Kasumi-1 (cell line): Measurements from ENCODE around the gene KDR.

Source experiments
- DNase-seq, 2 experiments: peaks; one replicate each; lab custom pipeline; 2025; lab: John Stamatoyannopoulos, UW

Gene KDR

DNA sequence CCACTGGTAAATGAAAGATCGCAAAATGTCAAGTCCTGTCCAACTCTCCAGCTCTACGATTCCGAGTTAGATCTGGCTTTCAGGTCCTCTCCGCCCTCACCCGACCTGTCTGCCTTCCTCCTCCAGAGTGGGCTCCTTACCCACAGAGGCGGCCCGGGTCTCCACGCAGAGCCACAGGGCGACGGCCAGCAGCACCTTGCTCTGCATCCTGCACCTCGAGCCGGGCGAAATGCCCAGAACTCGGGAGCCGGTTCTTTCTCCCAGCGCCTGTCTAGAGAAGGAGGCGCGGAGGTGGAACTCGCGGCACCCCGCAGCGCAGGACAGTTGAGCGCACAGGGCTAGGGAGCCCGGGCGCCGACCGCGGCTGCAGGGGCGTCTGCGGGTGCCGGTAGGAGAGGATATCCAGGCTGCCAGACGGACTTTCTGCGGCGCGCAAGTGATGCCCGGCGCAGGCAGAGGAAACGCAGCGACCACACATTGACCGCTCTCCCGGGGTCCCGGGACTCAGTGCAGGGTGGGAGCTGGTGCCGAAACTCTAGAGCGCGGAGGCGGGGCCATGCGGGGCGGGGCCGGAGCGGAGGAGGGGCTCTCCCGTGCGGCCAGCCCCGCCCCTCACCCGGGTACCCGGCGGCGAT is at the start of gene KDR:
Gene KDR, minus strand, starts transcription at position 509 of the 635 bp plus-strand sequence. Its CDS starts 302 bp downstream, at position 207.
- no peak for DNase-seq

DNA sequence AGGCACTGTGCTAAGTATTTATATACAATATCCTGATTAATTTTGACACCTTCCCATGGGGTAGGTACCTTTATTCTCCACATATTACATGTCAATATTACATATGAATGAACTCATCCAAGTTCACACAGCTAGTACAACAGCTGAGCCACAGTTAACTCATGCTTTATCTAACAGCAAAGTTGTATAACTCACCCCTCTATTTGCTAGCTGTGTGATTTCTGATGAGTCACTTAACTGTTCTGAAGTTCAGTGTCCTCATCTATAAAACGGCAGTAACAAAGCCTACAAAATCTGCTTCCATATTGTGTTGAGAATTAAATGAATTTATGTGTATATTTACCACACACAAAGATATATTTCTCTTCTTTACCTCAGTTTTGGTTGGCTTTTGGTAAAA is 48.2 kb upstream of the KDR start:
- no peak for DNase-seq

DNA sequence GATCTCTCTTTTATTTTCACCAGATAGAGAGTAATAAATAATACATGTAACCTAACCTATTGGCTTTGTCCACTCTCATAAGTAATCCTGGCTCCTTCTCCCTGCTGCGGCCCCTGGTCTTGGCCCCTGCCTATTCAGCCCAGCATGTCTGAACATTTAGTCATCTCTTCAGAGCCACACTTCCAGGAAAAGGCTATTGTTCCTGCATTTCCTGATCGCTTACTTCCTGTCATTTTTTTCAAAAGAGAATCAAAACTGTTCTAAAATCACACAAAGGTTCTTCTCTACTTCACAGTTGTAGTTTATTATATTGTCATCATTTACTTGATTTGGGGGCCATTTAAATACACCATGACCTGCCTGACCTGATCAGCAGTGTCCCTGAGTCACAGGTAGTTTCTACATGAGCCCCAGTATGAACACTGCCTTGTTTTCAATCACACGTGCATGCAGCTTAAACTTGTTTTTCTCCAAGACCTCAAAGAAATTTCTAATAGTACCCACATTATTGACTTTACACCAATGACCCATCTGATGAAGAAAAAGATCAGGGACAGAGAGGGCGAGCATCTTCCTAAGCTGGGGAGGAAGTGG is 47.4 kb upstream of the KDR start:
- DNase-seq: no peak

DNA sequence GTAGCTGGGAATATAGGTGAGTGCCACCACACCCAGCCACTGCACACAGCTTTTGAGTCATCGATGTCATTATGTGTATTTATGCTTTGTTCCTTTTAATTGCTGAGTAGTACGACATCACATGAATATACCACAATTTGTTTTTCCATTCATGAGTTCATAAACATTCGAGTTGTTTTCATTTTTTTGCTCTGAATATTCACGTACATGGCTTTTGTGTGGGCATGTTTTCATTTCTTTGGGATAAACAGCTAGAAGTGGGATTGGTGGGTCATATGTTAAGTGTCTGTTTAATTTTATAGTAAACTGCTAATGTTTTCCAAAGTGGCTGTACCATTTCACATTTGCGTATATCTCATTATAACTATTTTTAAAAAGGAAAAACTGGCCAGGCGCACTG is 45.1 kb upstream of the KDR start:
- no peak for DNase-seq

DNA sequence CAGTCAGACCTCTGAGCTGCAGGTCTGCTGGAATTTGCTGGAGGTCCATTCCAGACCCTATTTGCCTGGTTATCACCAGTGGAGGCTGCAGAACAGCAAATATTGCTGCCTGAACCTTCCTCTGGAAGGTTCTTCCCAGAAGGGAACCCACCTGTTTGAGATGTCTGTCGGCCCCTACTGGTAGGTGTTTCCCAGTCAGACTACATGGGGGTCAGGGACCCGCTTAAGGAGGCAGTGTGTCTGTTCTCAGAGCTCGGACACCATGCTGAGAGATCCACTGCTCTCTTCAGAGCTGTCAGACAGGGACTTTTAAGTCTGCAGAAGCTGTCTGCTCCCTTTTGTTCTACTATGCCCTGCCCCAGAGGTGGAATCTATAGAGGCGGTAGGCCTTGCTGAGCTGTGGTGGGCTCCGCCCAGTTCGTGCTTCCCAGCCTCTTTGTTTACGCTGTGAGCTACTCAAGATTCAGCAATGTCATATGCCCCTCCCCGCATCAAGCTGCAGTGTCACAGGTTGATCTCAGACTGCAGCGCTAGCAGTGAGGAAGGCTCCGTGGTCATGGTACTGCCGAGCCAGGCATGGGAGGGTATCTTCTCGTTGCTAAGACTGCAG is 44.1 kb upstream of the KDR start:
- DNase-seq: no peak

DNA sequence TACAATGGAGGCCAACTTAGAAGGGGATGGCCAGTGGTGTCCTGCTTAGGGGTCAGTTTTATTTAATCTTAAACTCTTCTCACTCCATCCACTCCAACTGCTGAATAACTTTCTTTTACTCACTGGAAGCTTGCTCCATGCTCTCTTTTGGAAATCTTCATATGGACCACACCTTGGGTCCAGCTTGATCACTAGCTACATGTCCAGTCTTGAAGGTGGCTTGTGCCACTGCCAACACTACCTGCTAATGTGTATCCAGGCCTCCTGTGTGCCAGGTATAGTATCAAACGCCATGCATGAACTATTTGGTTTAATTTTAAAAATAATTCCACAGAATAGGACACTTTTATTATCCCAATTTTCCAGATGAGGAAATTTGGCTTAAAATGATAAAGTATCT is 37.0 kb upstream of the KDR start:
- no peak for DNase-seq

DNA sequence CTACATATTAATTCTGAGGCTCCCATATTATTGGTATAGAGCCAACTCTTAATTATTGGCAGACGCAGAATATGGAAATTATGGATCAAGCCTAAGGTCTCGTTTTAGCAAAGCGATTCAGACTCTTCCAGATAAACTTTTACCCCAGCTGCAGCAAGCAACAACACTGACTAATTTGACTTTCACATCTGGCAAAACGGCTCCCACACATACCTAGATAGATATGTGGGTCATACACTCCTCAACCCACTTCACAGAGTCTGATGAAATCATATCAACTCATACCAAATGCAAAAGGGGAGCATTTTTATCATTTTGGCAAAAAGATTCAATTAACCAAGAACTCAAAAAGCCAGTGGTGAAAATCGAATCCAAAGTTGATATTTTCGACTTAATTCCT is 36.3 kb upstream of the KDR start:
- no peak for DNase-seq

DNA sequence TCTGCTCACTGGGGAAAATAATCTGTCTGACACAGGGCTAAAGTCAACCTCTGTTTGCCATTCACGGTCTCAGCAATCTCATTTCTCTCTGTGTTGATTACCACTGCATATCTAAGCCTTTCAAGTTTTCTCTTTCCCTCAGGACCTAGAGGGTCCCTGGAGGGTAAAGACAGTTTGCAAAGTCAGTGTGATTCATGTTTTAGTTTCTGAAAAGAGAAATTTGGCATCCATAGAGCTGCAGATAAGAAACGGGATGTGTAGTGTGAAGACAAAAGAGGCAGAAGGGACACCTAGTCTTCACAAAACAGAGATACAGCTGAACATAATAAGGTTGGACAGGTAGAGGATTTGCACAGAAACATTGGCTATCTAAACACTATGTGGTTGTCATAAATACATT is 34.5 kb upstream of the KDR start:
- DNase-seq: no peak

DNA sequence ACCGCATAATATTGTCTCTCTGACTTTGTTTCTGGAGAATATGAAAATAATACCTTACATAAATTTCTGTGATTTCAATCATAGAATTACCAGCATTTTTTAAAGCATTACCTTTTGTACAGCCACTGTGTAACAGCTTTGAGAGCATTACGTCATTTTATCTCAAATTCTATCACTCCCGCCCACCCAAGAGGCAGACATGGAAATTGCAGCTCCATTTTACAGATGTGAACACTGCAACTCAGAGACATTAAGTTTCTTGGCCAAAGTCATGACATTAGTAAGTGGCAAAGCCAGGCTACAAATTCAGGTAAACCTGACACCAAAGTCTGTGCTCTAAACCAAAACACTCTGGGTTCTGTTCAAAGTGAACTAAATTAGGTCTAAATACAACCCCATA is 33.6 kb upstream of the KDR start:
- no peak for DNase-seq

DNA sequence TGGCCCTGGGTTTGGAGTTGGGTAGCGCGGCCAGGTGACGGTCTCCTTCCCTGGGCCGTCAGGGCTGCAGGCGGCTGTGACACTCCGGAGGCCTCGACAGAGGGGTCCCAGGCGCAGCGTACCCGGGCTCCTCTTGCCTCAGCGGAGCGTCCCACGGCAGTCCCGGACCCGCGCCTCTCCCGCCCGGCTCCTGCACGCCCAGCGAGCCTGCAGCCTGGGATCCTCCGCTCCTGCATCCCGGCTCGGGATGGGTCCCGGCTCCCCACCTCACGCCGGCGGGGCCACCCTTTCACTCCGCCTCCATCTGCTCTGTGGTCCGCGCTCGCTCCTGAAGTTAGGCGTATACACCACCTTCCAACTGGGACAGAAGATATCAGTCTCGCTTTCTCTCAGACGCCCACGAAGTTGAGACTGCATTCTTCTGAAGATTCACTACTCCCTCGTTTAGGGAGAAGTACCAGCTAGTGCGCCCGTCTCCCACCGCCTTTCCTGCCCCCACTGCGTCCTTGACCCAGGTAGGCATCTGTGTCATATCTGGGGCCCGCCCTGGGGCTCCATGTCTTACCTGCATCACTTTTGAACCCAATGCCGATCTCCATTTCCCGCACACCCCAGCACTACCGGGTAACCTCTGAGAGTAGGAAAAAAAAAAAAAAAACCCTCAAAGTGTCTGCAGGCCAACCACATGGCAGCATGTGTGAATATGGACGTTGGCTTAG is 32.3 kb upstream of the KDR start:
- no peak for DNase-seq

DNA sequence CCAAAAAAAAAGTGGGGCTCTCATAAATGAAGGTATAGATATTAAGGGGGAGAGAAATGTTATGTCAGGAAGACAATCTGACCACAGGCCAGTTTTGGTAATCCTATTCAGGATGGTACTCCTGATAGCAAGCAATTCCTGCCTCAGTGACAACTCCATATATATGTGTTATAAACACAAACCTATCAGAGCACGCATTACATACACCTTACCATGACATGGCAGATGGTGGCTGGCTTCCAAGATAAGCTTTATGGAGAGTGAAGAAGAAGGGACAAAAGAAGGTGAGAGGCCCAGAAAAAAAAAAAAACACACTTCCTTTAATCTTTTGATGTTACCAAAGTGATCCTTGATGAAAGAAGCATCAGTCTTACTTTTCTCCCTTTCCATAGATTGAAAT is 29.5 kb upstream of the KDR start:
- no peak for DNase-seq

DNA sequence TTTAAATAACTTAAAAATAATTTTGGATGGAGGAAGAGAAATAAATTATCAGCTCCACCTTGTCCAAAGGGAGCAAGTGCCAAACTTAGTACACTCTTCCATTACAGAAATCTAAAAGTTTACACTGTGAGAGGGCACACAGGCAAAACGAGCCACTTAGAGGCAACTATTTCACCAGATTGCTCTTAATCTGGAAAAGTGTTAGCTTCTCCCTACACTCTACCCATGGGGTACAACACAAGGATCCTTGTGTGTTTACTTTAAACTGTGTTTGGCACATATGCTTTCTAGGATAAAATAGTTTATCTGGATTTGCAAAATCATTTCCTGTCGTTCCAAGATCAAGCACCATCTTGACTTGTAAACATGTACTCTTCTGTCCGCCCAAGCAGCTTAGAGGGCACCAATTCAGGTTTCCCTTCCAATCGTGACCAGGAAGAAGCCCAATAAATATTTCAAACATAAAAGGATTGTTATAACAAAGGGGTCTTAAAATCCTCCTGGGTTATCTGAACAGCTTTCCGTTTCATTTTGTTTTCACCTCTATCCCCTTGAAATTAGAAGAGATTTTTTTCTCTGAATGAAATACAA is 29.0 kb upstream of the KDR start:
- DNase-seq: no peak

DNA sequence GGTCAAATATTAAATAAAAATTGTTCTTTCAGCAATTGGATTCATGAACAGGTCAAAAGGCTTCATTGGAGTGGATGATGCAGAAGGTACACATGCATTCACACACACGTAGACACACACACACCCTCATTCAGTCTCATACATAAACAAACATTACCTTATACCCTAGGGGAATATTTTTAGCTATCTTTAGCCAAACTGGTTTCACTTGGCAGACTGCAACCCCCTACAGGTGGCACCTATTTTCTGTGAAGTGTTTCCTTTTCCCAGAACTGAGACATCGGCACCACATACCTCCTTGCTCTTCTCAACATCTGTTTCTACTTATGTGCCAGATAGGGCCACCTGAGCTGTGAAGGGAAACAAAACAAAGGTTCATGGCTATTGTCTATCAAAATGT is 18.5 kb upstream of the KDR start:
- no peak for DNase-seq

DNA sequence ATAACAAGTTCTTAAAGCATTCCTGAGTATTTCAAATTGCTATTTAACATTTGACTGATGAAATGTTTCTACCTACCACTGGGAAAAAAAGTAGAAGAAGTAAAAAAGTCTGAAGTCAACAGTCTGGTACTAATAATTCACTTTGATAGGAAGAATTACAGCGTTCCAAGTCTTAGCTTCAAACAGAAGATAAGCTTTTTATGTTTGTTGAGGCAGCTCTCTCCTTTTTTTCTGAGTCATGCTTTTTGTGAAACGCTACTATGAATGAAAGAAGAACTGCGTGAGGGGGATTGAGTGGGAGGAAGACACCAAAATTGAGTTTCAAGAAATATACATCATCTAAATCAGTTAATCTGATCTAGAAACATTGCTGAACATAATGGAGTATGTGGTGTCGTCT is 13.0 kb upstream of the KDR start:
- DNase-seq: no peak

DNA sequence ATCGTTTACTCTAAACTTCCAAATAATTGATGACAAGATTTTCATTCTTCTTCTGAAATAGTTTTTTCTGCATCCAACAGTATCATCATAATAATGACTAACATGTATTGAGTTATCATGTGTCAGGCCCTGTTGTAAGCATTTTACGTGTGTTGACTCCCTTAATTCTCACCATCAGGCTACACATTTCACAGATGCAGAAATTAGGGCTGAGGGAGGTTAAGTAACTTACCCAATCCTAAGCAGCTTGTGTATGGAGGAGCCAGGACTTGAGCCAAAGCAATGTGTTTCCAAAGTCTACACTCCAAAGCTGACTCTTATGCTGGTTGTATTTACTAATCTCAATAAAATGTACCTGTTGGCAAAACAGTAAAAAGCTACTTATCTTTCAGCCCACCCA is 11.2 kb upstream of the KDR start:
- DNase-seq: no peak

DNA sequence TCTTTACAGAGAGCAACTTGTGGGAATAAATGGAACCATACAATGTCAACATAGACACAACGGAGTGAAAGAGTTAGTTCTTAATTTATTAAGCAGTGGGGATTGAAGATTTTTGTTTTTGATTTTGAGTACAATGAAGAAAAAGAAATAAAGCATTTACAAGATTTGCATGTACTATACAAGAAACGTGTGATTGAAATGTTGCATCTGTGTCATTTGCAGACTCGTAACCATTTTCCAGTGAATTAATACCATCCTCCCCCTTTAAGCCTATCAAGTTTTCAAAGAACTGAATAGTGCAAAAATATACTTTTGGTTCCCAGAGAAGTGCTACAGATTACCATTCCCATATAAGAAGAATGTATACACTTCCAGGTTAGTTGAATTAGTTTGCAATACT is 8.6 kb upstream of the KDR start:
- no peak for DNase-seq

DNA sequence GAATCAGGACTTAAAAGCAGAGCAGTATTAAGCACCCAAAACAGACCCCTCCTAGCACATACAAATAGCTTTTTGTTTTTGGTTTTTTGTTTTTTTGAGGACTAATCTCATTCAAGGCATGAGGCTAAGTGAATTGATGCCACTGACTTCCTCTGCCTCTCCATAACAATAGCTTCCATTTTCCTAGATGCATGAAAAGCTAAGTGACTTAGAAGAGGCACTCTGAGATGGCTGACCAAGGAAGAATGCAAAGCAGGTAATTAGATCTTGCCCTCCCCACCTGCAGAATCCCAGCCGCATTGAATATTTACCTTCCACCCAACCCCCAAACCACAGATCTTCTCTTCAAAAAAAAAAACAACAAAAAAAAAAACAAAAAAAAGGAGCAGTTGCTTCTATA is 7.4 kb upstream of the KDR start:
- no peak for DNase-seq

DNA sequence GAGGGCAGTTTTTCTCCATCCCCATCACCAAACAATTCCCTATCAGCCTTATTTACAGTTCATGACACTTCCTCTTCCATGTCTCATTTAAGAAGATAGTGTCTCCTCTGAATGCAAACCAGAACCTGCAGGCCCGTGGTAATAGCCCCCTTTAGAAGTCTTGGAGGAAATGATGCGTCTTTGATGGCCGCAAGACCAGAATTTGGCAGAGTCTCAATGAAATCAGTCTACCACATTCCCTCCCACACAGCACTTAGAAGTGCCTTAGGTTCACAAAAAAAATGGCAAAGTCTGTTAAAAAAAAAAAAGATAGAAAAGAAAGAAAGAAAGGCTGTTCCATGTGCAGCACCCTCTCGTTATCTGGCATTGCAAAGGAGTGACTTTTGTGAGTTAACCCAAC is 2.1 kb upstream of the KDR start:
- DNase-seq: peak; percentile 98 to 99

DNA sequence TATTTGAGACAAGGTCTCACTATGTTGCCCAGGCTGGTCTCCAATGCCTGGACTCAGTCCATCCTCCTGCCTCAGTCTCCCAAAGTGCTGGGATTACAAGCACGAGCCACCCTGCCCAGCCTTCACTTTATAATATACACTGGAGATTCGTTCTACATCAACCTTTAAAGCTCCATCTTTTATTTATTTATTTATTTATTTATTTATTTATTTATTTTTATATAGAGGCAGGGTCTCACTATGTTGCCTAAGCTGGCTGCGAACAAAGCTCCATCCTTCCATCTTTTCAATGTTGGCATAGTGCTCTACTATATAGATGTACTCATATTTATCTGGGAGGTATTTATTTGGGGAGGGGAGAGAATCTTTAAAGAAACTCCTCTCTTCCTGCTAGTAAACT is 1.7 kb upstream of the KDR start:
- no peak for DNase-seq

DNA sequence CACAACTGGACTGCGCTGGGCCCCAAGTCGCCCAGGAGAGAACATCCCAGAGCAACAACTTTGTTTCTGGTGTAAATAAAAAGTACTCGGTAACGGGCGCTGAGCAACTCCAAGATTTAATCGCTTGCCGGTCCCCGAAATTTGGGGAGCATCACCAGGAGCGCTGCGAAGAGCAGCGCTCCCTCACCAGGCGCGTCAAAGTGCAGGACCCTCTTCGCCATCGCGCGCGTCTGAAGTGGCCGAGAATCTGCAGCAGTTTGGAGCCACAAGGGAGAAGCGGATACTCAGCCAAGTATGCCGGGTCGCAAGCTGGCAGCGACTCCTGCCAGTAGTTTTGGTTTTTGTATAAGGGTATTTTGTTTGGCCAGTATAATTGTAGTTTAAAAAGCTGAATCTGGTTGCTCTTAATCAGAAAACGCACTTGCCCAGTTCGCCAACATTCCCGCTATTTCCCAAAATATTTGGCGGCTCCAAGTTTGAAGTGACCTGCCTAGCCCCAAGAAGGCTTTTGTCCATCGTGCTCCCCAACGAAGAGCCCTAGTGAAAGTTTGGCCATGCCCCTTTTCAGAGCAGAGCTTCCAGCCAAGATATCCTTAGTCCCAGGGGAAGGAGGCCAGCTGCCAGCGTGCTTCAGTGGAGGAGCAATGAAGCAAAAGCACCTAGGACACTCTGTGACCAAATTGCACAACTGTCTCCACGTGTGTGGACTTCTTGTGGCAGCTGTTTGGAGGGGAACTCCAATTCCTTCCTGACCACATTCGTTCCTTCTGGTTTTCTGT is 557 bp upstream of the KDR start:
- peak; percentile 30 for DNase-seq

DNA sequence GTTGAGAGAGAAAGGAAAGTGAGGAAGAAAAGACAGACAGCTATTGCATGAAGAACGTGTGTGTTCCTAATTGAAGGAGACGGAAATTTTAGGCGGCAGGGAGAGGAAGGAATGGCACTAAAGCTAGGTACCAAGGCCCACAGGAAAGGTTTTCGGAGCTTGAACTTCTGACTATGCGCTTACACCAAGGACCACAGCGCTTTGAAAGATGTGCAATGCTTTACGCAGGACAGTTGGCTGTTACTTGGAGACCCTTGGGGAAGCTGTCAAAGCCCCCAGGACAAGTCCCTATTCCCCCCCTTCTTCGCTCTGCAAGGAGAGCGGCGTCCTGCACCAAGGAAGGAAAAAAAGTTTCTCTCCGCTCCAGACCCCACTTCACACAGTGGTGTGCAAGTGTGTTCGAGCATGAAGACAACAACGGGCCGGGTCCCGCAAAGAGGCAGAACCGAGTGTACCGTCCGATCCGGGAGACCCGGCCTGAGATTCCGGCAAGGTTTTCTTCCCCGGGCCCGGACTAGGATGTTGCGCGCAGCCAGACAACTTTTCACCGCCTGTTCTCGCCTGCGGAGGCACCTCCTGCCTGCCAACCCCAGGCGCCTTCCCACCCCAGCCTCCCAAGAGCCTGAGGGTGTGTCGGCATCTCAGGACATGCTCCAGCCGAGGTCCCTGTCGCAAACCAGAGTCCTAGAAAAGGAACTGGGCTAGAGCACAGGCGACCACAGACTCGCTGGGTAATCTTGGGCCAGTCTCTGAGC is 896 bp downstream of the KDR start:
- DNase-seq: no peak
